Measurements from ENCODE around the gene KLF16. TPM values are rescaled to one million over a fixed set of nuclear protein-coding genes. Genes with fewer than 3 reads are reported as not detected.

The KLF16 gene
- total RNA-seq, 1 donor from 2014 or later, result 3.3 TPM

DNA sequence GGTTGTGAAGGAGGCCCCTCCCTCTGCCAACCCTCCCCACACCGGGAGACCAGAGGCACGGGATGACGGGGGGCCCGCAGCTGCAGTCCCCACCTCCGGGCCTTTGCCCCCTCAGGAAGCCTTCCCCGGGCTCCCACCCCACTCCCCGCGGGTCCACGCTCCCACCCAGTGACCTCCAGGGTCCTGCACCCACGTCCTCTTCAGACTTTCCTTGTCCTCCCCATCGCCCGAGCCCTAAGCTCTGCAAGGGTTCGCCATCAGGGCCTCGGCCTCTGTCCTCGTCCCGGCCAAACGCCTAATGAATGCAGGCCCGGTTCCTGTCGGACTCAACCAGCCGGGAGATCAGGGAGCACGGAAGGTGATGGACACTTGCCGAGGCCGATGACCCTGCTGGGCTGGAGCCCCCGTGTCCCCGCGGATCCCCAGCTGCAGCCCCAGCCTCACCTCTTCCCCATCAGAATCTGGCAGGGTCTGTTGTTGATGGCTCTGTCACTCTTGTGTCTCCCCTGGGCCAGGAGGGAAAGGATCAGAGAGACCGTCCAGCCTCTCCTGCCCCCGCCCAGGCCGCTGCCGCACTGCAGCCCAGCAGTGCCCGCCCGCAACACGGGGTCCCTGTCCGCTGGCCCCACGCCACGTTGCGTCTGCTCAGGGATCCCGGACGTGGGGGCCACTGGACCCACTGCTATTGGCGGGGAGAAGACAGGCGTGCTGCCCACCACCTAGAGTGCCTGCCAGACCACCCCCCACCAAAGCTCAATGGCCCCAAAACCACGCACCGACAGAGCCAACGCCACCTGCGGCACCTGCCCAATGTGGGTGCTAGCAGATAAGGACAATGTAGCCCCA is 57.0 kb downstream of the KLF16 start:
- DNase-seq, result no peak

DNA sequence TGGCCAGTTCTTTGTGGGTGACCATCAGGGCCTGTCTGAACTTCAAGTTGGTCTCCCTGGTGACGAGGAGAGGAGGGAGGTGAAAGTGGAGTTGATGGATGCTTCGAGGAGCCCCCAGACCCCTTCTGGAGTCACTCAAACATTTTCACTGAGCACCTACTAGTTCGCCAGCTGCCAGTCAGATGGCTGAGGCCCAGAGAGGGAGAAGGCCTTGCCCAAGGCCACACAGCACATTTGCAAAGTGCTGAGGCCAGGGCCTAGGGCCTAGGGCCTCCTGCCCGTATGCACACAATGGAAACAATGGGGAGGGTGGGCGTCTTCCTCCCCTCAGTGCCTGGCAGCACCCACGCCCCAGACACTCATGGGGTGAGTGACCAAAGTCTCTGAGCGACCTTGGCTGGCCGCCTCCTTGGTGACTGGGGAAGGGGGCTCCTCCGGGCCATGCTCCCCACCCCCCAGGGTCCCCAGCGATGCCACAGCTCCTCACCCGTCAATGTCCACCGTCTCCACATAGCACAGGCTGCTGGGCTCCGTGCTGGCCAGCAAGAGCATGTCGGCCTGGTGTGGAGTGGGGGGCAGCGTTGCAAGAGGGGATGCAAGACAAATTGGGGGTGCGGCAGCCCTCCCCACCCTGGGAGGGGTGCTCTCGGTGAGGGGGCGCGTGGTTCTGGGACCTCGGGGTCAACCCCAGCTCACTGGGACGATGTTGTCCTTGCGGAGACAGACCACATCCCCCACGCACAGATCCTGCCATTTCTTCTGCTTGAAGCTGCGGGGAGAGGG is 57.8 kb downstream of the KLF16 start:
- DNase-seq, result no peak

DNA sequence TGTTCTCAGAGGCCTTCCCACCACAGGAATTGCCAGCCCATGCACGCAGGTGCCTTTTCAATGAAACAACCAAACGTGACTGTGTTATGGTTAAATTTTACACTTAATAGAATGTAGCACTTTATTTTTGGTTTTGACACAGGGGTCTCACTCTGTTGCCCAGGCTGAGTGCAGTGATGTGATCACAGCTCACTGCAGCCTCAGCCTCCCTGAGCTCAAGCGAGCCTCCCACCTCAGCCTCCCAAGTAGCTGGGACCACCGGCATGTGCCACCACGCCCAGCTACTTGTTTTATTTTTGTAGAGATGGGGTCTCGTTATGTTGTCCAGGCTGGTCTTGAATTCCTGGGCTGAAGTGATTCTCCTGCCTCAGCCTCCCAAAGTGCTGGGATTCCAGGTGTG is 58.5 kb downstream of the KLF16 start:
- no peak for DNase-seq

Other genes starting within 250 kb of the KLF16 start
- 20.9 TPM for gene TCF3, start 211.0 kb downstream of the KLF16 start, total RNA-seq
- gene ONECUT3, start 110.1 kb downstream of the KLF16 start, total RNA-seq, result not detected
- under 0.01 TPM for gene ATP8B3, start 51.3 kb downstream of the KLF16 start, total RNA-seq
- 2.8 TPM for gene REXO1, start 15.1 kb downstream of the KLF16 start, total RNA-seq
- 50.5 TPM for gene ABHD17A, start 21.9 kb upstream of the KLF16 start, total RNA-seq
- 1.2 TPM for gene ADAT3, start 41.8 kb upstream of the KLF16 start, total RNA-seq
- 11.1 TPM for gene SCAMP4, start 41.8 kb upstream of the KLF16 start, total RNA-seq
- gene CSNK1G2, start 77.6 kb upstream of the KLF16 start, total RNA-seq, result 38.2 TPM
- 49.1 TPM for gene BTBD2, start 152.1 kb upstream of the KLF16 start, total RNA-seq
- 16.8 TPM for gene MKNK2, start 187.7 kb upstream of the KLF16 start, total RNA-seq
- 14.2 TPM for gene MOB3A, start 232.7 kb upstream of the KLF16 start, total RNA-seq
- 2.2 TPM for gene IZUMO4, start 233.3 kb upstream of the KLF16 start, total RNA-seq

All from occipital lobe (tissue), 2 donors.